H1 (cell line): ENCODE data around the gene KANSL1. TPM values are rescaled to one million over a fixed set of nuclear protein-coding genes. Genes with fewer than 3 reads are reported as not detected.

ENCODE experiments used
- CTCF ChIA-PET: fragments of 300-600 bp; sonication (Branson Sonifier 250); formaldehyde crosslinking; loops from one replicate; lab custom pipeline; 2021; ENCODE audit not compliant: partially characterized antibody; lab: Charles Lee
- POLR2A ChIA-PET: fragments of 300-600 bp; sonication (Branson Sonifier 250); formaldehyde crosslinking; loops from one replicate; lab custom pipeline; 2021; ENCODE audit warnings: inconsistent platforms; ENCODE audit not compliant: partially characterized antibody; lab: Charles Lee
- DNase-seq, 2 experiments: peaks; one replicate each; pipeline versions ENCODE4 v3.0.0 to v3.0.0-alpha.2; 2010 to 2022; ENCODE audit warnings: low spot score in 2 of 2, low read depth in 1 of 2, mixed read lengths in 1 of 2
- FAIRE-seq: peaks from 2 replicates; lab custom pipeline; 2011; peaks lifted over from hg19 to GRCh38; lab: Jason Lieb, UNC
- H2AFZ ChIP-seq: 2 replicates; pipeline ENCODE4 v1.8.1; 2012; ENCODE audit warnings: low read length, inconsistent platforms
- H2AK5ac ChIP-seq: 2 replicates; pipeline ENCODE4 v1.6.1; 2013; ENCODE audit warnings: low read depth, low read length
- H2BK120ac ChIP-seq: replicated peaks from 2 replicates; pipeline ENCODE3; 2013; ENCODE audit warnings: low read depth, low read length, inconsistent platforms
- H2BK12ac ChIP-seq: 2 replicates; pipeline ENCODE4 v1.6.1; 2013; ENCODE audit warnings: low read depth, low read length
- H2BK15ac ChIP-seq: 2 replicates; pipeline ENCODE4 v1.6.1; 2013; ENCODE audit warnings: low read length
- H2BK20ac ChIP-seq: 2 replicates; pipeline ENCODE4 v1.6.1; 2013; ENCODE audit warnings: low read length
- H2BK5ac ChIP-seq: 2 replicates; pipeline ENCODE4 v1.6.1; 2013; ENCODE audit warnings: low read depth, low read length
- H3K14ac ChIP-seq: 2 replicates; pipeline ENCODE4 v1.6.1; 2013; ENCODE audit warnings: inconsistent platforms; ENCODE audit not compliant: insufficient read length
- H3K18ac ChIP-seq: 2 replicates; pipeline ENCODE4 v1.6.1; 2013; ENCODE audit warnings: low read length; ENCODE audit errors: extremely low read depth
- H3K23ac ChIP-seq: 2 replicates; pipeline ENCODE4 v1.6.1; 2013; ENCODE audit warnings: inconsistent platforms; ENCODE audit not compliant: insufficient read length
- H3K23me2 ChIP-seq: 2 replicates; pipeline ENCODE4 v1.6.1; 2013; ENCODE audit warnings: low read depth, low read length
- H3K27ac ChIP-seq: 2 replicates; pipeline ENCODE4 v1.6.1; 2011; ENCODE audit warnings: low read depth, low read length, inconsistent platforms
- H3K27me3 ChIP-seq, 4 experiments: replicated peaks in 1 of 4; 1 replicate in 1 of 4; 2 replicates in 3 of 4; pipeline versions ENCODE4 v1.6.1 to v1.8.1; 2011 to 2013; ENCODE audit warnings: low read length in 3 of 4, mild to moderate bottlenecking in 3 of 4, inconsistent platforms in 2 of 4, mixed read lengths in 2 of 4, moderate library complexity in 1 of 4; ENCODE audit not compliant: control insufficient read depth in 3 of 4, insufficient read depth in 3 of 4; ENCODE audit errors: extremely low read depth in 1 of 4
- H3K36me3 ChIP-seq, 4 experiments: 2 replicates each; pipeline versions ENCODE4 v1.6.1 to v1.8.1; 2011 to 2013; ENCODE audit warnings: mild to moderate bottlenecking in 4 of 4, low read length in 3 of 4, moderate library complexity in 2 of 4, control low read depth in 1 of 4, inconsistent platforms in 1 of 4; ENCODE audit not compliant: insufficient read depth in 4 of 4, control insufficient read depth in 2 of 4
- H3K4ac ChIP-seq: replicated peaks from 2 replicates; pipeline ENCODE3; 2013; ENCODE audit warnings: low read length, low read depth, mixed read lengths, inconsistent platforms; ENCODE audit not compliant: insufficient read length
- H3K4me1 ChIP-seq, 4 experiments: replicated peaks in 1 of 4; 1 replicate in 1 of 4; 2 replicates in 3 of 4; pipeline versions ENCODE4 v1.6.1 to v1.8.1; 2011 to 2013; ENCODE audit warnings: low read length in 3 of 4, inconsistent platforms in 2 of 4, mixed read lengths in 1 of 4; ENCODE audit not compliant: insufficient read depth in 4 of 4, control insufficient read depth in 3 of 4
- H3K4me2 ChIP-seq, 2 experiments: 2 replicates each; pipeline versions ENCODE4 v1.6.1 to v1.8.1; 2011 to 2013; ENCODE audit warnings: low read depth in 2 of 2, low read length in 2 of 2, control low read depth in 1 of 2, inconsistent platforms in 1 of 2, mild to moderate bottlenecking in 1 of 2; ENCODE audit not compliant: insufficient read depth in 1 of 2
- H3K4me3 ChIP-seq, 4 experiments: fragments of 200-600, 300-600 bp in 1 of 4; sonication (generic), shearing (Covaris generic), sonication (Bioruptor Twin) in 1 of 4; 2 replicates each; pipeline versions ENCODE4 v1.5.1 to v1.8.1; 2011 to 2016; ENCODE audit warnings: low read length in 4 of 4, low read depth in 3 of 4, control low read depth in 2 of 4, inconsistent platforms in 2 of 4, mild to moderate bottlenecking in 2 of 4, mixed read lengths in 1 of 4, moderate library complexity in 1 of 4; ENCODE audit not compliant: insufficient read depth in 2 of 4; ENCODE audit errors: extremely low read depth in 1 of 4
- H3K56ac ChIP-seq: replicated peaks from 2 replicates; pipeline ENCODE3; 2013; ENCODE audit warnings: low read depth, mild to moderate bottlenecking, mixed read lengths, low read length, inconsistent platforms; ENCODE audit not compliant: insufficient read length
- H3K79me1 ChIP-seq: 2 replicates; pipeline ENCODE4 v1.6.1; 2013; ENCODE audit warnings: low read depth, low read length, control low read depth
- H3K79me2 ChIP-seq, 2 experiments: 2 replicates each; pipeline versions ENCODE4 v1.6.1 to v1.8.1; 2012 to 2013; ENCODE audit warnings: low read length in 2 of 2, mild to moderate bottlenecking in 2 of 2, inconsistent platforms in 1 of 2; ENCODE audit not compliant: insufficient read depth in 2 of 2, control insufficient read depth in 1 of 2
- H3K9ac ChIP-seq, 4 experiments: replicated peaks in 1 of 4; 1 replicate in 1 of 4; 2 replicates in 3 of 4; pipeline versions ENCODE4 v1.6.1 to v1.8.1; 2011 to 2013; ENCODE audit warnings: low read depth in 3 of 4, low read length in 3 of 4, control low read depth in 2 of 4, mild to moderate bottlenecking in 2 of 4, moderate library complexity in 2 of 4, inconsistent platforms in 1 of 4; ENCODE audit errors: extremely low read depth in 1 of 4
- H3K9me3 ChIP-seq, 2 experiments: 2 replicates each; pipeline versions ENCODE4 v1.6.1 to v1.8.1; 2012 to 2013; ENCODE audit warnings: mild to moderate bottlenecking in 2 of 2, moderate library complexity in 2 of 2, control low read depth in 1 of 2, inconsistent platforms in 1 of 2, low read depth in 1 of 2, low read length in 1 of 2, mixed read lengths in 1 of 2; ENCODE audit not compliant: insufficient read depth in 2 of 2
- H4K20me1 ChIP-seq, 2 experiments: replicated peaks in 1 of 2; 2 replicates each; pipeline versions ENCODE3 to v1.8.1; 2011 to 2013; ENCODE audit warnings: inconsistent platforms in 2 of 2, low read length in 2 of 2, mild to moderate bottlenecking in 1 of 2; ENCODE audit not compliant: insufficient read depth in 2 of 2, control insufficient read depth in 1 of 2
- H4K5ac ChIP-seq: 2 replicates; pipeline ENCODE4 v1.6.1; 2013; ENCODE audit warnings: low read length, low read depth, mixed read lengths, inconsistent platforms; ENCODE audit not compliant: insufficient read length
- H4K8ac ChIP-seq: 2 replicates; pipeline ENCODE4 v1.8.0; 2013; ENCODE audit warnings: mild to moderate bottlenecking, moderate library complexity, low read length, inconsistent platforms; ENCODE audit not compliant: insufficient read depth; ENCODE audit errors: extremely low read depth
- H4K91ac ChIP-seq: replicated peaks from 2 replicates; pipeline ENCODE3; 2013; ENCODE audit warnings: low read length, mixed read lengths, inconsistent platforms; ENCODE audit not compliant: insufficient read length
- BCL11A ChIP-seq, 2 experiments: IDR thresholded peaks; one replicate each; pipeline ENCODE4 v1.6.1; 2011; ENCODE audit warnings: low read depth in 2 of 2, low read length in 2 of 2, mild to moderate bottlenecking in 2 of 2
- CHD1 ChIP-seq: IDR thresholded peaks from 2 replicates; pipeline ENCODE4 v1.6.1; 2012; ENCODE audit warnings: low read depth, low read length, improper control_type of control experiment
- CTCF ChIP-seq, 3 experiments: IDR thresholded peaks; 1 replicate in 2 of 3; 2 replicates in 1 of 3; pipeline versions ENCODE4 v1.5.1 to v1.6.1; 2011; ENCODE audit warnings: low read length in 3 of 3, mild to moderate bottlenecking in 3 of 3, inconsistent platforms in 2 of 3, low read depth in 1 of 3, moderate library complexity in 1 of 3; ENCODE audit not compliant: insufficient read depth in 1 of 3; ENCODE audit errors: control extremely low read depth in 1 of 3
- GTF2F1 ChIP-seq: IDR thresholded peaks from 2 replicates; pipeline ENCODE4 v1.6.1; 2012; ENCODE audit warnings: low read depth, low read length, improper control_type of control experiment, borderline replicate concordance
- JUN ChIP-seq: IDR thresholded peaks from 2 replicates; pipeline ENCODE4 v1.6.1; 2011; ENCODE audit warnings: low read depth, mild to moderate bottlenecking, improper control_type of control experiment, low read length
- POLR2A ChIP-seq, 2 experiments: IDR thresholded peaks; 1 replicate in 1 of 2; 2 replicates in 1 of 2; pipeline ENCODE4 v1.6.1; 2011; ENCODE audit warnings: low read depth in 2 of 2, low read length in 2 of 2, mild to moderate bottlenecking in 2 of 2; ENCODE audit errors: control extremely low read depth in 1 of 2
- POU5F1 ChIP-seq: IDR thresholded peaks from 2 replicates; pipeline ENCODE4 v1.6.1; 2011; ENCODE audit warnings: low read depth, mild to moderate bottlenecking, low read length, moderate library complexity
- RNF2 ChIP-seq: fragments of 200-900, 300-1000 bp; sonication (generic); IDR thresholded peaks from 2 replicates; pipeline ENCODE4 v1.7.1; 2016; ENCODE audit warnings: borderline replicate concordance, low read depth, mild to moderate bottlenecking, antibody characterized with exemption, low read length; ENCODE audit not compliant: poor library complexity, severe bottlenecking; ENCODE audit errors: missing control alignments
- SP2 ChIP-seq: IDR thresholded peaks from 2 replicates; pipeline ENCODE4 v1.6.1; 2012; ENCODE audit warnings: mild to moderate bottlenecking, low read length, inconsistent platforms
- TCF12 ChIP-seq: IDR thresholded peaks from 2 replicates; pipeline ENCODE4 v1.6.1; 2011; ENCODE audit warnings: low read depth, mild to moderate bottlenecking, low read length
- WGBS, 2 experiments: shearing (Covaris generic) in 1 of 2; methylation state at CpG; one replicate each; pipeline versions ENCODE4 v1.1.6 to v1.1.7; 2013 to 2015; ENCODE audit warnings: low lambda C conversion rate in 2 of 2, mixed read lengths in 2 of 2, inconsistent platforms in 1 of 2, low coverage in 1 of 2, missing lambda C conversion rate in 1 of 2; ENCODE audit not compliant: insufficient replicate concordance in 2 of 2, insufficient coverage in 1 of 2, insufficient read length in 1 of 2; ENCODE audit errors: extremely low coverage in 1 of 2, missing lambda C conversion rate in 1 of 2; 5-methylcytosine and 5-hydroxymethylcytosine counted together
- polyA plus RNA-seq, 7 experiments: library from polyadenylated mRNA; depleted of rRNA in 3 of 7; stranded (reverse) in 5 of 7; unstranded in 2 of 7; fragments of >200 nt in 5 of 7; fragments of 200-250 nt in 2 of 7; gene quantifications; 1 replicate in 5 of 7; 2 replicates in 1 of 7; 4 replicates in 1 of 7; pipeline versions ENCODE4 v1.2.1 to v1.2.3, GENCODE V29; 2011 to 2013; ENCODE audit warnings: missing spikeins in 2 of 7, mixed read lengths in 2 of 7
- total RNA-seq: library from RNA; stranded (reverse); fragmentation: NEBNext Ultra II Directional; extraction: Animal tissue kit (Norgen Biotek cat#: 25700); gene quantifications from 2 replicates; pipeline ENCODE4 v1.2.1, GENCODE V29; 2021

KANSL1 gene
- total and polyA plus RNA-seq, 2 of the 8 experiments (the other 6 are each of a cell fraction or from before 2014, with no cell fraction given): 34.0 to 128 TPM

- Histone ChIP-seq H3K79me1 (peaks cover 8% of the 10 kb centered on the region; the same call in 1 of the 2 replicates), H3K79me2 (peaks cover 69 to 99% of the 10 kb centered on the region in 2 experiments), H2BK120ac (no peak overlapping the region), H4K8ac (no peak overlapping the region), H4K91ac (no peak overlapping the region), H3K4me1 (peaks cover 0 to 15% (median 11%) of the 10 kb centered on the region in 4 experiments; a peak in 6 of 7 replicates), H3K14ac (no peak overlapping the region), H4K5ac (no peak overlapping the region), H3K56ac (no peak overlapping the region), H2BK5ac (no peak overlapping the region), H3K4me3 (no peak overlapping the region), H2AFZ (no peak overlapping the region), H2BK15ac (no peak overlapping the region), H3K23ac (no peak overlapping the region), H3K27ac (no peak overlapping the region), H3K9me3 (no peaks in the 10 kb centered on the region), H3K9ac (no peak overlapping the region), H3K18ac (no peak overlapping the region), H3K23me2 (no peaks in the 10 kb centered on the region), H3K27me3 (no peaks in the 10 kb centered on the region), H2BK20ac (no peak overlapping the region), H2AK5ac (no peak overlapping the region), H2BK12ac (no peak overlapping the region), H3K4ac (no peak overlapping the region), H3K4me2 (no peak overlapping the region), H3K36me3 (peaks cover 0 to 3% (median 0%) of the 10 kb centered on the region in 4 experiments; a peak in 1 of 8 replicates), H4K20me1 (peaks cover 50 to 74% of the 10 kb centered on the region in 2 experiments)
- FAIRE-seq (no peak), DNase-seq (no peak)
- CTCF ChIA-PET: interaction anchor here (0.7 to 1.7 kb wide), 5 partner anchors 9 to 1929 kb away, joined by 3 to 5 read pairs (median 3); no protein-coding TSS in a partner anchor
- POLR2A ChIA-PET: interaction anchor here (0.9 kb wide), 1 partner anchor 65 kb away, joined by 3 read pairs; no protein-coding TSS in a partner anchor
- WGBS, 2 experiments: 86% methylated on average over 1 of the region's 1 CpG; no CpG with 5 or more reads in 1 of the 2 experiments
- no peak for TF ChIP-seq BCL11A (IDR thresholded peaks at IDR 0.05; ENCODE audit: low read depth in 2 of 2, low read length in 2 of 2)
- no peak for TF ChIP-seq POU5F1
- no peak for TF ChIP-seq RNF2
- TF ChIP-seq SP2: no peak
- no peak for TF ChIP-seq CHD1
- no peak for TF ChIP-seq GTF2F1
- TF ChIP-seq TCF12: no peak
- no peak for TF ChIP-seq CTCF (IDR thresholded peaks at IDR 0.05; ENCODE audit: control extremely low read depth in 1 of 3, insufficient read depth in 1 of 3, low read depth in 1 of 3, low read length in 3 of 3)
- no peak for TF ChIP-seq JUN
- no peak for TF ChIP-seq POLR2A (IDR thresholded peaks at IDR 0.05; ENCODE audit: control extremely low read depth in 1 of 2, low read depth in 2 of 2, low read length in 2 of 2)
These were observed 66.4 kb downstream of the KANSL1 start for GRCh38 chr17:46126840-46127239.
